ENCODE measurements around the gene XAGE2.
"Not testable (repeated sequence)": the region's sequence is repeated elsewhere in the genome, so short reads cannot be mapped to it uniquely, and the experiment has no call there.

XAGE2 gene, protein sequence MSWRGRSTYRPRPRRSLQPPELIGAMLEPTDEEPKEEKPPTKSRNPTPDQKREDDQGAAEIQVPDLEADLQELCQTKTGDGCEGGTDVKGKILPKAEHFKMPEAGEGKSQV

DNA sequence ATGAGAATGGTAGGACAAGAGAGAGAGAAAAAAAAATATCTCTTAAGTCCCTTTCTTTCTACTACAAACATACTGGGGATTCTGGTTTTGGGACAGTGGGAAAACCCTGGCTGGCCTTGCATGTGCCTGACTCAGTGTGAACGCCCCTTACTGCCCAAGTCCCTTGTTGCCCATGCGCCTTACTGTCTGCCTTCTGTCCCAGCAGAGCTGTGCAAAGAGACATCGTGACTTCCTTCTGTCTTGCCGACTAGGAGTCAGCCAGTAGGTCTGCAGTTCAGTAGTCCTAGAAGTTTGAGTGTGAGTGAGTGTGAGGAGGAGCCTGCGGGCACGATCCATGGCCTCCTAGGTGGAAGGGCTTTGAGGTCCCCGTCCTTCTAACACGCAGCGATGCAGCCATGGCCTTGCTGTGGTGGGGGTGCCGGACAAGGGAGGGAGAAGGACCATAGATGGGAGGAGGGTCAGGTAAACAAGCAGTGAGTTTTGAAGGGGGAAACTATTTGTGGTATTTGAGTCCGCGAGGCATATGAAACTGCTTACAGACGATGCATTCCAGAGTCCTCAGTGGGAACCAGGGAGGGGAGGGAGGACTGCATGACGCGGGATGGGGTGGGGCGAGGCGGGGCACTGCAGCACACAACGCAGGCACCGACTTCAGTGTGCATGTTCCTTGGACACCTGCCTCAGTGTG is at the start of gene XAGE2:
Gene XAGE2, plus strand, starts transcription at position 654 of the 688 bp plus-strand sequence. CDS start 994 bp downstream, outside the sequence.
- DNase-seq (ENCODE audit: extremely low read depth in 1 of 2, low read depth in 1 of 2), result no peak

DNA sequence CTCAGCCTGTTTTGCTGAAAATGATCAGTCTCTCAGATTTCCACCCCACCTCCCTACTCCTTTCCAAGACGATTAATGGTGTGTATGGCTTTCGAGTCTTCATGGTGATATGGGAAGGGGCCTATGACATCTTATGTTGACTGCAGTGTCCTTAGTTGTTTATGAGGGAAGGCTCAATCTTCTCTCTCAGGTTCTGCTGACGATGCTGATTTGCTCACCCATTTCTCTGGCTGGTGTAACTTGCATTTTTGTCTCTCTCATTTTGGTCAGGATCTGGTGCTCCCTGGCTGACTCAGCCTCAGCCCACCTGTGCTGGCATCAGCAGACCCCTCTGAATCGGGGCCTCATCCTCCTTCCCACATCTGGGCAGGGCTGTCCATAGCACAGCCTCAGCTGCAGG is 31.4 kb upstream of the XAGE2 start:
- no peak for DNase-seq (ENCODE audit: extremely low read depth in 1 of 2, low read depth in 1 of 2)

DNA sequence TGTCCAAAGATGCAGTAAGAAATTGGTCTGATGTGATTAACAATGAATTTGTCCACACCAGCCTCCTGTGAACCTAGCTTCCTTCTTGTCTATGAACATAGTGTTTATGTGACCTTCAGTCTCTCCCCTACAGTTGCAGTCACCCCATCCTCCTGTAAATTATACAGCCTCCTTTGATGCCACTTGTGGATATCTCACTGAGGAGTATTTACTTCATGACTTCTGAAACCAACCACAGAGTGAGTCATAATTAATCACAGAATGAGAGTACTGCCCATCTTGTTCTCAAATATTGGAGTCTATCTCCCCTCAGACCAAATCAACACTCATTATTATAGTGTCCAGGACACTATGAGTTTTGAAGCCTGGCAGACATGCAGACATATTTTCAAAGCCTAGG is 27.3 kb upstream of the XAGE2 start:
- DNase-seq (ENCODE audit: extremely low read depth in 1 of 2, low read depth in 1 of 2), result no peak

DNA sequence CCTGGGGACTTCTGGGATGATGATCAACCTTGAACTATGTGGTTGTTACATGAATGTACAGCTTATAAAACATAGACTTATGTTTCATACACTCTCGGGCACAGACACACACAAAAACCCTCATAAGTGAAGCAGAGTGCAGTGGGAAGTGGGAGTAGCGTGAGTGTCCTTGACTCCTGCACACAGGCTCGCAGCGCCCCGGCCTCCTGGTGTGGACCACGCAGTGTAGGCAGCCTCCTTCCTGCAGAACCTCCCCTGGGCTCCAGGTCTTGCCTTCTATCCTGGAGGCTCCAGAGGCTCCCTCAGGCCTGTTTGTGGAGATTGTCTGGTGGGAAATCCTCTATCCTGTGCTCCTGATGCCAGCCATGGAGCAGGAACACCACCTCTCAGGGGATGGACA is 25.7 kb upstream of the XAGE2 start:
- DNase-seq (ENCODE audit: extremely low read depth in 1 of 2, low read depth in 1 of 2), result not testable (repeated sequence)

DNA sequence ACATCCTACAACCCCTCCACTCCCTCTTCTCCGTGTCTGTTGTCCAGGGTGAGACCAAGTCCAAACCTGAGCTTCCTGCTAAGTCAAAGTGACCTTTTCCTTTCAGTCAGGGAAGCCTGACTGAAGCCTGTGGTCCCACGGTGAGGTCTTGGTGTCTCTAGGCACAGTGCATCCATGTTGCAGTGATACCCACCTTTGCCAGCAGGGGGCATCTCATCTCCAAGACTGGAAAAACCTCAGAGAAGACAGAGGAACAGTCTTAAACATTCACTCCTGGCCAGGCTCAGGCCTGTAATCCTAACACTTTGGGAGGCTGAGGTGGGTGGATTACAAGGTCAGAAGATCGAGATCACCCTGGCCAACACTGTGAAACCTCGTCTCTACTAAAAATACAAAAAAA is 23.4 kb upstream of the XAGE2 start:
- DNase-seq (ENCODE audit: extremely low read depth in 1 of 2, low read depth in 1 of 2), result not testable (repeated sequence)

DNA sequence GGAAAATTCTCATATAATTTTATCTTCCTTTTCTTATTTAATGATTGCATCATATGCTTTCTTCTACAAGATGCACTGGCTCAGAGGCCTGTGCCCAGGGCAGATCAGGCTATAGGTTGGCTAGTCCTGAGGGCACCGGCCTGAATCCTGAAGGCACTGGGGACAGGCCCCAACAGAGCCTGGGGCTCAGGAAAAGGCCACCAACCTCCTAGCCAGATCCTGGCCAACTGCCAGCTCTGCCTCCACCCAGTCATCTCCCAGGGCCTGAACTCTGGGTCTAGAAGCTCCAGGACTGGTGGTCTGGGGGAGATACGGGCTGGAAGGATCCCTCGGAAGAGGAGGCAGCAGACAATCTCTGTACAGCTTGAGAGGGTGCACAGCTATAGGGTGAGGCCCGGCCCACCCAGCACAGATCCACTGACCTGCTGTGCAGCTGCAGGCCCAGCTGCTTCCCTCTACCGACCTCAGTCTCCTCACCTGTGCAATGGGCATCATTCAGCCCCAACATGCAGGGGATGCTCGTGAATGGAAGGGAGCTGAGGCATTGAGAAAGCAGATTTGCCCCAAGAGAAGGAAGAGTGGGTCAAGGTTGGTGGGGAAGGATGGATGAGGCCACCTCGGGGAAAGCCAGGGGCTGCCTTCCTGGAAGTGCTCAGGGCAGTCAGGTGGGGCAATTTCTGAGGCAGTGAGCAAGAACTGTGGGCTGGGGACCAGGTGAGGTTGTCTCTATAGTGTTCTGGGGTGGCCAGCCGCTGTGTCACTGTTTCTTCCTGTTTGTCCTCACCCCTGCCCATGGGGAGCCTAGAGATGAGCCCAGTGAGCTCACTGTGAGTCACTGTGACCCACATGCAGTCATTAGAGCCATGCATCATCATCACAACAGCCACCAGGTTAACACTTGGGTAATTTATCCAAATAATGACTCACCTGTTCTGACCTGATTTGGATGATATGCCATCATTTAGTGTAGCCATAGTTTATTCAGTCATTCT is 22.4 kb upstream of the XAGE2 start:
- no peak for DNase-seq (ENCODE audit: extremely low read depth in 1 of 2, low read depth in 1 of 2)

DNA sequence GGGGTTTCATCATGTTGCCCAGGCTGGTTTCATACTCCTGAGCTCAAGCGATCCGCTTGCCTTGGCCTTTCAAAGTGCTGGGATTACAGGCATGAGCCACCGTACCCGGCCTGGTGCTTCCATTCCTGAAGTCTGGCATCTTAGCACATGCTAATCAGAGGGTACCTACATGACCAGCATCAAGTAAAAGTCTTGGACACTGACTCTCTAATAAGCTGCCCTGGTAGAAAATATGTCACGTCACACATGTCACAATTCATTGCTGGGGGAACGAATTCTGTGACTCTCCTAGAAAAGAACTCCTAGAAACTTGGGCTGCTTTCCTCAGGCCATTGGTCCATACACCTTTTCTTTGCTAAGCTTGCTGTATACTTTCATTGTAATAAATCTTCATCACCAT is 19.1 kb upstream of the XAGE2 start:
- DNase-seq (ENCODE audit: extremely low read depth in 1 of 2, low read depth in 1 of 2), result no peak

DNA sequence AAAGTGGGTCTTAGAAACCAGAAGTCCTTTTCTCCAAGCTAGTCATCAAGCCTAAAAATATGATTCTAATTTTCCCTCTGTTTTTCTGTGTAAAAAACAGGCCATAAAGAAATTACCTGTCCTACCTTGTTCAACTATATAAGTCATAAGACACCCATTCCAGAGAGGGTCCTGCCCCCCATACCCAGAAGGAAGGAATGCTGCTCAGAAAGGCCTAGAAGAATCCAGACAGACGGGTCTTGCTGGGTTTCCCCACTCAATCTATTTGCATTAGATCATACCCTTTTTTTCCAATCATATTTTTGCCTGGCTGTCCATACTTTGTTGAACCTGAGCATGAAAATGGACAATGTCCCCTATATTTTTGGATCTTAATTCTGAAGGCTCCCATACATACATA is 16.3 kb upstream of the XAGE2 start:
- DNase-seq (ENCODE audit: extremely low read depth in 1 of 2, low read depth in 1 of 2), result no peak

DNA sequence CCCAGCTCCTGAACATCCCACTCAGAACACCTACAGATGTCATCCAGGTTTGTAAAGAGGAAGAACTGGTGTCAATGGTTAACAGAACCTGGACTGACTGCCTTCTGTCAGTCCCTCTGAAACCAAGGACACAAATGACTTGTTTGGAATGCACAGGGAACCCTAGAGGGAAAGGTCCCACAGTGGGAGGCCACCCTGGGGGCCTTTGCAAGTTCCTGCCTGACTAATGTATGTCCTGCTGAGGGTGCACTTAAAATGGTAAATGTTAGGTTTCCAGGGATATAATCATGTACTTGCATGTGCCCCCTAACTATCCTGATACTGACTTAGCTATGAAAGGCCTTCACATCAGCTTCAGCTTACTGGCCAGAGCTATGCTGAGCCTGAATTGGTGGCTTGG is 15.0 kb upstream of the XAGE2 start:
- DNase-seq (ENCODE audit: extremely low read depth in 1 of 2, low read depth in 1 of 2), result no peak

DNA sequence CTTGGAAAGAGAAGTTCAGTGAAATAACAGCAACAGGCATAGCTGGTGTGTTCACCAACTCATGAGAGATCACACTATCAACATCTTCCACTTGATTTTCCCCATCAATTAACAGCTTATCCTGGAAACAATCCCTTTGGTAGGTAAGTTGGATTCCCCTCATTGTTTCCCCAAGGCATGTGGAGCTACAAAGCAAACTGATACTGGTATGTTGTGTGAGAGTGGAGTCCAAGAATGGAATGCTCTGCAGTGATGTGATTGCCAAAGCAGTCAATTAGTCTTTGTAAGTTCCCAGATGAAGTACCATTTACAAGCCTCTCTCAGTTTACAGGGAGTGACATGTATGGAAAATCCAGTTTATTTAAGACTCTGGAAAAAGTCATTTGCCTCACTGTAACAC is 13.7 kb upstream of the XAGE2 start:
- no peak for DNase-seq (ENCODE audit: extremely low read depth in 1 of 2, low read depth in 1 of 2)

DNA sequence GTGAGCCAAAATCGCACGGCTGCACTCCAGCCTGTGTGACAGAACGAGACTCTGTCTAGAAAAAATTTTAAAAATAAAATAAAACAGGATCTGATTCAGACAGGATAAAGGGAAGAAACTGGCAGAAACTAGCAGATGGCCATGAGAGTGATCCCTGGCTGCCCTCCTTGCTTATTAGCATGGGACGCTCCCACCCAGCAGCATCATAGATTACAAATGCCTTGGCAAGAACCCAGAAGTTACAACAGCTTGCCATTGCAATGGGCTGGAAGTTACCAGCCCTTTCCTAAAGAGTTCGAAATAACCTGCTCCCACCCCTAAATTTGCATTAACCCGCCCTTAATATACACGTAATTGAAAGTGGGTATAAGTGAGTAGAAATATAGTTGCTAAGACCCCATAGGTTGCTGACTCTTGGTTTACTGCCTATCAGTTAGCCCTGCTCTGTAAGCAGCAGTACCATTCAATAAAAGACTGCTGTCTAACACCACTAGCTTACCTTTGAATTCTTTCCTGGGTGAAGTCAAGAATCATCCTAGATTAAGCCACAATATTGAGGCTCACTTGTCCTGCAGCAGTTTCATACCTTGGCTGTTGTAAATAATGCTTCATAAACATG is 9.1 kb upstream of the XAGE2 start:
- DNase-seq (ENCODE audit: extremely low read depth in 1 of 2, low read depth in 1 of 2), result no peak

DNA sequence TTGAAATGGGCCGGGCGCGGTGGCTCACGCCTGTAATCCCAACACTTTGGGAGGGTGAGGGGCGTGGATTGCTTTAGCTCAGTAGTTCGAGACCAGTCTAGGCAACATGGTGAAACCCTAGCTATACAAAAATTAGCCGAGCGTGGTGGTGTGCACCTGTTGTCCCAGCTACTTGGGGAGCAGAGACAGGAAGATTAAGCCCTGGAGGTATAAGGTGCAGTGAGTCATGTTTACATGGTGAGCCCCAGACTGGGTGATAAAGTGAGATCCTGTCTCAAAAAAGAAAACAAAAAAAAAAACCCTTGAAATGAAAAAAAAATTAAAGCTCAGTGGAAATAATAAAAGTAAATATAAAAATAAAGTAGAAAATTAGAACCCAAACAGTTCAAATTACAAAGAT is 6.9 kb upstream of the XAGE2 start:
- DNase-seq (ENCODE audit: extremely low read depth in 1 of 2, low read depth in 1 of 2), result no peak

DNA sequence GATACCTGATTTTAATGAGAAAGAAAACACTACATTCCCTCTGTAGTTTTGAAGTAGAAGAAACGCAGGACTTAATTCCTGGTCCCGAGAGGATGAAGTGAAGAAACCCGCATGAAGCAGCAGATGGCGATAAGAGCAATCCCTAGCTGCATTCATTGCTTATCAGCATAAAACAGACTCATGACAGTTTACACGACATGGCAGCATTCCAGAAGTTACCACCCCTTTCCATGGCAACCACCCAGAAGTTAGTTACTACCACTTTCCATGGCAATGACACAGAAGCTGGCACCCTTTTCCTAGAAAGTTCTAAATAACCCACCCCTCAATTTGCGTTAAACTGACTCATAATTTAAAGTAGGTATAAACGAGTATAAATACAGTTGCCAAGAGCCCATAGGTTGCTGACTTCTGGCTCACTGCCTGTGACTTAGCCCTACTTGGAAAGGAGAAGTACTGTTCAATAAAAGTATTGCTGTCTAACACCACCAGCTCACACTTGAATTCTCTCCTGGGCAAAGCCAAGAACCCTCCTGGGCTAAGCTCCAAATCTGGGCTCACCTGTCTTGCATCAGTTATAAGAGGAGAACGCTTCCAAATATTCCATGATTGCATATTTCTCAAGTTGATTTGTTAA is 5.5 kb upstream of the XAGE2 start:
- DNase-seq (ENCODE audit: extremely low read depth in 1 of 2, low read depth in 1 of 2), result no peak

DNA sequence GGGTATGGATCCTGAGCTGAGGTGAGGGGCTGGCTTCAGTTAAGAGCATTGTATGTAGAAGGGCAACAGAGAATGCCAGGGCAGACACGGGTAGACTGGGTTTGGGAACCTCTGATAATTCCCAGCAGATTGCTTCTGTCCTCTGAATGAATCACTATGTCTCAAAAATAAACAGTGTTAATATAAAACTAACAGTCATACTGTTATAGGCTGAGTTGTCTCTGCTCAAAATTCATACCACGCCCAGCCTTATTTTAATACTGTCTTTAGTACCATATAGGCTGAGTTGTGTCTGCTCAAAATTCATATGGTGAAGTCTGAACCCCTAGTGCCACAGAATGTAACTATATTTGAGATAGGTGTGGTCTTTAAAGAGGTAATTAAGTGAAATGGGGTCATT is 10.0 kb downstream of the XAGE2 start:
- no peak for DNase-seq (ENCODE audit: extremely low read depth in 1 of 2, low read depth in 1 of 2)

DNA sequence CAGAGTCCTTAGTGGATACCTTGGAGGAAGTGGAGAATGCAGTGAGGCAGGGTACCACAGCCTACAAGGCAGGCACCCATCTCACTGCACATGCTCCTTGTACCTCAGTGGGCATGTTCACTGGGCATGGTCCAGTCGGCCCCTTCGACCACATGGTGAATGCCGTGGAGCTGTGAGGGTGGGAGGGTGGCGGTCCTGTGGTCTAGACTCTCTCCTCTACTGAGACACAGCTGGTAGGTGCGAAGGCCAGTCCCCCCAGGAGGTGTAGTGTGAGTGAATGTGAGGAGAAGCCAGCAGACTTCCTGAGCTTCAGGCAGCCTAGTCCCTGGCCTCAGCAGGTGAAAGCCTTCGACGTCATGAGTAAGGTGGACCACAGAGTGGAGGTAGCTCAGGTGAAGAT is 12.2 kb downstream of the XAGE2 start:
- no peak for DNase-seq (ENCODE audit: extremely low read depth in 1 of 2, low read depth in 1 of 2)

DNA sequence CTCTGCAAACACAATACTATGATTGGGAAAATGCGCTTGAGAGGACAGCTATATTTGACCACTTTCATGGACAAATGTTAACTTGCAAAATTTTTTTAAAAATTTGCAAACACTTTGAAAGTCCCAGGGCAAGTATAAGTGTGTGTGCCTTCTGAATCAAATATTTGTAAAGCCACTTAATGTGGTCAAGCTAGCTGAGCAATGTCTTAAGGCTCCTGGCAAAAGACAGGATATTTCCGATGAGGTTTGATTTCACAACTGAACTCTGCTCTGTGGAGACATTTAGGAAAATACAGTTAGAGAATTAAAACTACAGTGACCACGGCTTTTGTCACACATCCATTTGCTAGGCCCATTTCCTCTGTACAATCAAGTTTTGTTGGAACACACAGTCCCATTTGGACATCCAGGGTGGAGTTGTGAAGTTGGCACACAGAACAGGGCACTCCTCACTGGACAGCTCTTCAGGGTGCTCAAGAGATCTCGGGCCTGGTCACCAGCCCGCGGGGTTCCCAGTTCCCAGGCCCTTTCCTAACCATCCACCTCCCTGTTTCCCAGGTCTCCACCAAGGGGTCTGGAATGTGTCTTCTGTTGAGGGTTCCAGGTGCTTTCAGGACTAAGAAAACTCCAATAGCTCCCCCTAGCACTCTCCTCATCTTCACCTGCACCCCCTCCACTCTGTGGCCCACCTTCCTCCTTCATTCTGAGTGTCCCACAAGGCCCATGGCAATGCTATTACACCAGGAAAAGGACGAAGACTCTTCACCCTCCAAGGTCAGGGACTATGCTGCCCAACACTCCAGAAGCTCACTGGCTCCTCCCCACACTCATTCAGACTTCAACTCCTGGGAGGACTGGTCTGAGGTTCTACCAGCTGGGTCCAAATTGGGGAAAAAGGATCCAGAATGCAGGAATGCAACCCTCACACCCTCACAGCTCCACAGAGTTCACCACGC is 41.9 kb downstream of the XAGE2 start:
- DNase-seq (ENCODE audit: extremely low read depth in 1 of 2, low read depth in 1 of 2), result no peak

DNA sequence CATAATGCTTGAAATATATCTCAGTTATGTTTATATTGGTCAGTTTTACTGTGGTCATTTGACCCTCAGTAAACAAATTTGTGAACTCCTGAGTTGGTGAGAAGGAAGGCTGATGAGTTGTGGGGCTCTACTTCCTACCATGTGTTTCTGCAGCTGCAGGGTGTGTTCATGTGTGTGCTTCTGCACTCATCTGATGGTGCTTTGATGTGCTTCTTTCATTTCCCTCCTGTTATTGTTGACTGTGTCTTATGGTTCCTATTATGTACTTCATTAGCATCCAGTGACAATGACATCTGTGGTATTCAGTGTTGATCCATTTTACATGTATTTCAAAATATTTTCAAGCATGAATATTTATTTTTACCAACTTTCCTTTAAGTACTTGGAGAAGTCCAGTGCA is 46.5 kb downstream of the XAGE2 start:
- DNase-seq (ENCODE audit: extremely low read depth in 1 of 2, low read depth in 1 of 2), result no peak

DNA sequence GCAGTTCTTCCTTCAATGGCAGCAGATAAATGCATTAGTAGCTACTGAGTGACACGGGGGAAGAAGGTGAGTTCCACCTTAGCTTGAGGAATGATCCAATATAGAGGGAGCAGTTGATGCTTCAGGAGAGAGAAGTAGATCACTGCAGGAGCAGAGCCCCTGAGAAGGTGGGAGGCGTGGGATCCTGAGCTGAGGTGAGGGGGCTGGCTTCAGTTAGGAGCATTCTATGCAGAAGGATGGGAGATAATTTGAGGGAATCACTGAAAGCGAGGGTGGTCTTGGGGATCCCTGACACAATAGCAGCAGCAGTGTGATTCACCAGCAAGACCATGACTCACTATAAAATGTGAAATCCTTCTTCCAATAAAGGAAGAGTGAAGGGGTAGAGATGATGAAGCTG is 48.0 kb downstream of the XAGE2 start:
- no peak for DNase-seq (ENCODE audit: extremely low read depth in 1 of 2, low read depth in 1 of 2)

DNA sequence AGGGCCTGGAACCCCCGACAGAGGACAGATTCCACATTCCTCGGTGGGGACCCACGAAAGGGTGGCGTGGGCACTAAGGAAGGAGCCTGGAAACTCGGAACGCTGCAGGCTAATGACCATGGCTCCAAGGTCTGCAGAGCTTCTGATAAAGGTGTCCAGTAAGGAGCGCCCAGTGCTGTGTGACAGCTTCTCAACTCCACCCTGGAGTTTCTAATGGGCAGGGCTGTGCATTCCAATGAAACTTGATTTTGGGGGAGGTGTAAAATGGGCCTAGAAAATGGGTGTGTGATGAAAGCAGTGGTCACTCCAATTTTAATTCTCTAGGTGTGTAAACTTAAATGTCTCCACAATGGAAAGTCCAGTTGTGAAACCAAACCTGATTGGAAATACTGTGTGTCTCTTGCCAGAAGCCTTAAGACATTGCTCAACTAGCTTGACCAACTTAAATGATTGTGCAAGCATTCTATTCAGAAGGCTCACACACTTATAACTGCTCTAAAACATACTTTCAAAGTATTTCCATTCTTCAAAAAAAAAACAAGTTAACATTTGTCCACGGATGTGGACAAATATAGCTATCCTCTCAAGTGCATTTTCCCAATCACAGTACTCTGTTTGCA is 52.1 kb downstream of the XAGE2 start:
- no peak for DNase-seq (ENCODE audit: extremely low read depth in 1 of 2, low read depth in 1 of 2)

Data from activated CD8-positive, alpha-beta memory T cell treated with anti-CD3 and anti-CD28 coated beads for 1 hour (primary cell).